ENCODE data around the gene VCL.

VCL gene

GRCh38 chr10:73971636-73972354 lies 26.1 kb upstream of the VCL start:
- ATAC-seq (ENCODE audit: low read depth) (no peak), DNase-seq (ENCODE audit: low spot score) (no peak)
- Histone ChIP-seq H3K4me3 (ENCODE audit: severe bottlenecking) (no peak overlapping the region), H3K27me3 (ENCODE audit: insufficient read depth, poor library complexity, severe bottlenecking) (no peaks in the 10 kb centered on the region), H3K36me3 (ENCODE audit: low read depth) (no peaks in the 10 kb centered on the region), H3K27ac (ENCODE audit: poor library complexity, severe bottlenecking) (no peak overlapping the region), H3K4me1 (ENCODE audit: insufficient read depth, poor library complexity, severe bottlenecking) (peaks cover 5% of the 10 kb centered on the region), H3K9me3 (ENCODE audit: severe bottlenecking) (no peaks in the 10 kb centered on the region)
- TF ChIP-seq CTCF (IDR thresholded peaks at IDR 0.05; ENCODE audit: poor library complexity, severe bottlenecking): no peak

GRCh38 chr10:73973427-73973826 lies 24.5 kb upstream of the VCL start:
- H3K4me3 ChIP-seq (ENCODE audit: severe bottlenecking): no peak overlapping the region
- no peaks in the 10 kb centered on the region for H3K9me3 ChIP-seq (ENCODE audit: severe bottlenecking)
- no peak overlapping the region for H3K27ac ChIP-seq (ENCODE audit: poor library complexity, severe bottlenecking)
- H3K4me1 ChIP-seq (ENCODE audit: insufficient read depth, poor library complexity, severe bottlenecking): no peaks in the 10 kb centered on the region
- no peak for TF ChIP-seq CTCF (IDR thresholded peaks at IDR 0.05; ENCODE audit: poor library complexity, severe bottlenecking)
- DNase-seq (ENCODE audit: low spot score) (no peak), ATAC-seq (ENCODE audit: low read depth) (no peak)
- no peaks in the 10 kb centered on the region for H3K27me3 ChIP-seq (ENCODE audit: insufficient read depth, poor library complexity, severe bottlenecking)
- no peaks in the 10 kb centered on the region for H3K36me3 ChIP-seq (ENCODE audit: low read depth)

GRCh38 chr10:73974309-73974946 lies 23.5 kb upstream of the VCL start:
- TF ChIP-seq CTCF (IDR thresholded peaks at IDR 0.05; ENCODE audit: poor library complexity, severe bottlenecking): no peak
- DNase-seq (ENCODE audit: low spot score): no peak
- Histone ChIP-seq H3K4me1 (ENCODE audit: insufficient read depth, poor library complexity, severe bottlenecking) (no peaks in the 10 kb centered on the region), H3K4me3 (ENCODE audit: severe bottlenecking) (no peak overlapping the region), H3K27me3 (ENCODE audit: insufficient read depth, poor library complexity, severe bottlenecking) (no peaks in the 10 kb centered on the region), H3K36me3 (ENCODE audit: low read depth) (no peaks in the 10 kb centered on the region), H3K27ac (ENCODE audit: poor library complexity, severe bottlenecking) (no peak overlapping the region), H3K9me3 (ENCODE audit: severe bottlenecking) (no peaks in the 10 kb centered on the region)
- ATAC-seq (ENCODE audit: low read depth): no peak

GRCh38 chr10:73975388-73975787 lies 22.5 kb upstream of the VCL start:
- Histone ChIP-seq H3K27ac (ENCODE audit: poor library complexity, severe bottlenecking) (no peak overlapping the region), H3K27me3 (ENCODE audit: insufficient read depth, poor library complexity, severe bottlenecking) (no peaks in the 10 kb centered on the region), H3K9me3 (ENCODE audit: severe bottlenecking) (no peaks in the 10 kb centered on the region), H3K36me3 (ENCODE audit: low read depth) (no peaks in the 10 kb centered on the region), H3K4me1 (ENCODE audit: insufficient read depth, poor library complexity, severe bottlenecking) (peaks cover 2% of the 10 kb centered on the region), H3K4me3 (ENCODE audit: severe bottlenecking) (no peak overlapping the region)
- ATAC-seq (ENCODE audit: low read depth) (no peak), DNase-seq (ENCODE audit: low spot score) (no peak)
- no peak for TF ChIP-seq CTCF (IDR thresholded peaks at IDR 0.05; ENCODE audit: poor library complexity, severe bottlenecking)
